Right lobe of liver (tissue), 4 donors: ENCODE data around the gene RCN2.

ENCODE experiments used
- CTCF ChIP-seq, 4 donors: fragments of 200-600 bp in 3 of 4; fragments of 450-650 bp in 1 of 4; IDR thresholded peaks; one replicate each; pipeline versions ENCODE4 v1.5.1 to v1.8.0; 2016 to 2022; ENCODE audit warnings: antibody characterized with exemption in 4 of 4, mild to moderate bottlenecking in 2 of 4
- POLR2A ChIP-seq: fragments of 450-650 bp; IDR thresholded peaks from one replicate; pipeline ENCODE4 v1.6.1; 2017; ENCODE audit warnings: antibody characterized with exemption, mild to moderate bottlenecking
- donor health status: DM: no; HTN: no; CAD: no.
- donor health status: DM: no; HTN: no; CAD: no.
- donor health status: DM: no; HTN: yes; CAD: no.

- TF ChIP-seq CTCF (IDR thresholded peaks at IDR 0.05) (no peak), POLR2A (no peak)
These were observed 46.3 kb upstream of the RCN2 start for GRCh38 chr15:76885212-76885611.
